HCT116 (cell line): ENCODE results near the gene TBK1. TPM values are rescaled to one million over a fixed set of nuclear protein-coding genes. Genes with fewer than 3 reads are reported as not detected.

Experiments
- ATAC-seq: fragments of 200-7000 bp; cut with Tn5 transposase; 2 replicates; pipeline ENCODE4 v1.9.1; 2020; ENCODE audit warnings: mild to moderate bottlenecking, moderate library complexity
- BruUV-seq: library from RNA; stranded (reverse); fragments of 400-500 nt; replicated peaks from 2 replicates; lab custom pipeline; 2021; lab: Mats Ljungman, UMichigan
- CTCF ChIA-PET: fragments of 300-600 bp; sonication (Branson Sonifier 250); formaldehyde crosslinking; loops from one replicate; lab custom pipeline; 2021; ENCODE audit warnings: antibody characterized with exemption; lab: Charles Lee
- POLR2A ChIA-PET: fragments of 300-600, 350-600 bp; sonication (Branson Sonifier 250); formaldehyde crosslinking; loops from one replicate; lab custom pipeline; 2021; ENCODE audit warnings: antibody characterized with exemption; lab: Charles Lee
- RAD21 ChIA-PET, 2 experiments: fragments of 300-600 bp; sonication (Branson Sonifier 250); formaldehyde crosslinking; loops; one replicate each; lab custom pipeline; 2023; ENCODE audit warnings: low total read pairs in 2 of 2; ENCODE audit not compliant: uncharacterized antibody in 2 of 2, unreplicated experiment in 2 of 2, low non-redundant PET in 1 of 2; lab: Charles Lee
- DNase-seq: peaks from one replicate; pipeline ENCODE4 v3.0.0-alpha.2; 2010; ENCODE audit warnings: low read depth, low spot score
- H2AFZ ChIP-seq: fragments of 200-600 bp; shearing (Covaris generic), sonication (generic); 2 replicates; pipeline ENCODE4 v1.6.1; 2017; ENCODE audit warnings: low read depth, mixed run types, mixed read lengths, antibody characterized with exemption, low read length; ENCODE audit not compliant: poor library complexity, severe bottlenecking
- H3K27ac ChIP-seq: 2 replicates; pipeline ENCODE4 v1.5.1; 2012; ENCODE audit warnings: low read depth, low read length
- H3K27me3 ChIP-seq: fragments of 200-600 bp; sonication (generic); 2 replicates; pipeline ENCODE4 v1.6.1; 2016; ENCODE audit warnings: mixed run types, low read length, mixed read lengths; ENCODE audit not compliant: insufficient read depth
- H3K36me3 ChIP-seq, 2 experiments: fragments of 200-500 bp in 1 of 2; fragments of 200-600 bp in 1 of 2; sonication (Bioruptor generic) in 1 of 2; sonication (generic) in 1 of 2; 2 replicates each; pipeline versions ENCODE4 v1.5.1 to v1.6.1; 2014 to 2016; ENCODE audit warnings: low read length in 2 of 2, inconsistent platforms in 1 of 2, mixed read lengths in 1 of 2, mixed run types in 1 of 2; ENCODE audit not compliant: insufficient read depth in 2 of 2, control insufficient read depth in 1 of 2
- H3K4me1 ChIP-seq, 2 experiments: fragments of 200-600 bp in 1 of 2; sonication (generic) in 1 of 2; 2 replicates each; pipeline versions ENCODE4 v1.5.1 to v1.6.1; 2012 to 2017; ENCODE audit warnings: low read length in 2 of 2, inconsistent platforms in 1 of 2, mild to moderate bottlenecking in 1 of 2, mixed read lengths in 1 of 2, mixed run types in 1 of 2, moderate library complexity in 1 of 2; ENCODE audit not compliant: insufficient read depth in 2 of 2, control insufficient read depth in 1 of 2
- H3K4me2 ChIP-seq: fragments of 200-600 bp; sonication (generic); 2 replicates; pipeline ENCODE4 v1.6.1; 2017; ENCODE audit warnings: mixed run types, low read length, mixed read lengths
- H3K4me3 ChIP-seq, 2 experiments: fragments of 200-600 bp in 1 of 2; sonication (generic) in 1 of 2; replicated peaks in 1 of 2; 2 replicates each; pipeline ENCODE4 v1.5.1; 2011 to 2016; ENCODE audit warnings: low read length in 2 of 2, control low read depth in 1 of 2, low read depth in 1 of 2, mild to moderate bottlenecking in 1 of 2, mixed read lengths in 1 of 2, mixed run types in 1 of 2
- H3K79me2 ChIP-seq: fragments of 200-600 bp; sonication (generic); 2 replicates; pipeline ENCODE4 v1.6.1; 2017; ENCODE audit warnings: mild to moderate bottlenecking, mixed run types, low read length, moderate library complexity, mixed read lengths; ENCODE audit not compliant: insufficient read depth
- H3K9ac ChIP-seq: fragments of 200-600 bp; sonication (generic); 2 replicates; pipeline ENCODE4 v1.6.1; 2016; ENCODE audit warnings: low read length, mixed read lengths
- H3K9me2 ChIP-seq: fragments of 200-600 bp; sonication (generic), shearing (Covaris generic); 2 replicates; pipeline ENCODE4 v1.6.1; 2017; ENCODE audit warnings: mixed run types, mild to moderate bottlenecking, moderate library complexity; ENCODE audit not compliant: insufficient read depth
- H3K9me3 ChIP-seq, 2 experiments: fragments of 200-500 bp in 1 of 2; fragments of 200-600 bp in 1 of 2; sonication (Bioruptor generic) in 1 of 2; sonication (generic) in 1 of 2; 2 replicates each; pipeline ENCODE4 v1.6.1; 2014 to 2017; ENCODE audit warnings: low read length in 2 of 2, mixed read lengths in 2 of 2, inconsistent platforms in 1 of 2, low read depth in 1 of 2, mild to moderate bottlenecking in 1 of 2, mixed run types in 1 of 2, moderate library complexity in 1 of 2; ENCODE audit not compliant: control insufficient read depth in 1 of 2, insufficient read depth in 1 of 2
- H4K20me1 ChIP-seq: fragments of 200-600 bp; sonication (generic), shearing (Covaris generic); 2 replicates; pipeline ENCODE4 v1.6.1; 2017; ENCODE audit warnings: mixed run types, mild to moderate bottlenecking, moderate library complexity; ENCODE audit not compliant: insufficient read depth
- CBX3 ChIP-seq: IDR thresholded peaks from 2 replicates; pipeline ENCODE4 v1.6.1; 2012; ENCODE audit warnings: low read depth
- EGR1 ChIP-seq: IDR thresholded peaks from 2 replicates; pipeline ENCODE4 v1.6.1; 2012; ENCODE audit warnings: low read depth
- EZH2 ChIP-seq: fragments of 200-600 bp; sonication (generic); IDR thresholded peaks from 2 replicates; pipeline ENCODE4 v1.6.1; 2017; ENCODE audit warnings: antibody characterized with exemption, mixed run types
- EZH2phosphoT487 ChIP-seq: fragments of 200-600 bp; IDR thresholded peaks from 2 replicates; pipeline ENCODE4 v1.6.1; 2018; ENCODE audit warnings: antibody characterized with exemption, borderline replicate concordance
- POLR2A ChIP-seq: IDR thresholded peaks from 2 replicates; pipeline ENCODE4 v1.7.0; 2011; ENCODE audit warnings: borderline replicate concordance; ENCODE audit not compliant: insufficient read depth, insufficient read length; ENCODE audit errors: extremely low read depth
- SRF ChIP-seq: IDR thresholded peaks from 2 replicates; pipeline ENCODE4 v1.6.1; 2012; ENCODE audit warnings: low read depth
- ZNF274 ChIP-seq: fragments of 200-500 bp; sonication (Bioruptor generic); IDR thresholded peaks from 2 replicates; pipeline ENCODE4 v1.6.1; 2014; ENCODE audit warnings: mild to moderate bottlenecking, low read depth, low read length, inconsistent platforms
- intact Hi-C: fragments of 100-400 bp; cut with micrococcal nuclease; formaldehyde crosslinking; loops from 2 replicates; pipeline ENCODE4 v1.10.0; 2022
- total RNA-seq: library from RNA; stranded (reverse); gene quantifications from one replicate; pipeline ENCODE4 v1.2.1, GENCODE V29; 2021; ENCODE audit not compliant: unreplicated experiment
- TF ChIP-seq, protein P1 (sequence below): IDR thresholded peaks from 2 replicates; pipeline ENCODE4 v1.6.1; 2012; ENCODE audit warnings: low read depth
- TF ChIP-seq, protein P2 (sequence below): IDR thresholded peaks from 2 replicates; pipeline ENCODE4 v1.6.1; 2011; ENCODE audit warnings: mild to moderate bottlenecking, low read length, moderate library complexity; ENCODE audit not compliant: insufficient replicate concordance; ENCODE audit errors: extremely low read depth
- TF ChIP-seq, protein P3 (sequence below): IDR thresholded peaks from 2 replicates; pipeline ENCODE4 v1.6.1; 2012

TBK1 gene
- total RNA-seq, 1 experiment from 2014 or later: 27.0 TPM

DNA sequence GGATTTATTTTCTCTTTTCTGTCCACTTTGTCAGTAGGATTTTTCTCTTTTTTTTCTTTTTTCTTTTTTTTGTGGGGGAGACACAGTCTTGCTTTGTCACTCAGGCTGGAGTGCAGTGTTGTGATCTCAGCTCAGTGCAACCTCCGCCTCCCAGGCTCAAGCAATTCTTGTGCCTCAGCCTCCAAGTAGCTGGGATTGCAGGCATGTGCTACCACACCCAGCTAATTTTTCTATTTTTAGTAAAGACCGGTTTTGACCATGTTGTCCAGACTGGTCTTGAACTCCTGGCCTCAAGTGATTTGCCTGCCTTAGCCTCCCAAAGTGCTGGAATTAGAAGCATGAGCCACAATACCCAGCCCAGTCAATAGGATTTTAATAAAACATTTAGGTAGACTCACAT is 21.0 kb upstream of the TBK1 start:
- TF ChIP-seq CBX3 (no peak), SRF (no peak), ZNF274 (no peak), EZH2phosphoT487 (no peak), POLR2A (no peak), EGR1 (no peak), EZH2 (no peak)
- TF ChIP-seq, protein P1, sequence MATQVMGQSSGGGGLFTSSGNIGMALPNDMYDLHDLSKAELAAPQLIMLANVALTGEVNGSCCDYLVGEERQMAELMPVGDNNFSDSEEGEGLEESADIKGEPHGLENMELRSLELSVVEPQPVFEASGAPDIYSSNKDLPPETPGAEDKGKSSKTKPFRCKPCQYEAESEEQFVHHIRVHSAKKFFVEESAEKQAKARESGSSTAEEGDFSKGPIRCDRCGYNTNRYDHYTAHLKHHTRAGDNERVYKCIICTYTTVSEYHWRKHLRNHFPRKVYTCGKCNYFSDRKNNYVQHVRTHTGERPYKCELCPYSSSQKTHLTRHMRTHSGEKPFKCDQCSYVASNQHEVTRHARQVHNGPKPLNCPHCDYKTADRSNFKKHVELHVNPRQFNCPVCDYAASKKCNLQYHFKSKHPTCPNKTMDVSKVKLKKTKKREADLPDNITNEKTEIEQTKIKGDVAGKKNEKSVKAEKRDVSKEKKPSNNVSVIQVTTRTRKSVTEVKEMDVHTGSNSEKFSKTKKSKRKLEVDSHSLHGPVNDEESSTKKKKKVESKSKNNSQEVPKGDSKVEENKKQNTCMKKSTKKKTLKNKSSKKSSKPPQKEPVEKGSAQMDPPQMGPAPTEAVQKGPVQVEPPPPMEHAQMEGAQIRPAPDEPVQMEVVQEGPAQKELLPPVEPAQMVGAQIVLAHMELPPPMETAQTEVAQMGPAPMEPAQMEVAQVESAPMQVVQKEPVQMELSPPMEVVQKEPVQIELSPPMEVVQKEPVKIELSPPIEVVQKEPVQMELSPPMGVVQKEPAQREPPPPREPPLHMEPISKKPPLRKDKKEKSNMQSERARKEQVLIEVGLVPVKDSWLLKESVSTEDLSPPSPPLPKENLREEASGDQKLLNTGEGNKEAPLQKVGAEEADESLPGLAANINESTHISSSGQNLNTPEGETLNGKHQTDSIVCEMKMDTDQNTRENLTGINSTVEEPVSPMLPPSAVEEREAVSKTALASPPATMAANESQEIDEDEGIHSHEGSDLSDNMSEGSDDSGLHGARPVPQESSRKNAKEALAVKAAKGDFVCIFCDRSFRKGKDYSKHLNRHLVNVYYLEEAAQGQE: no peak
- TF ChIP-seq, protein P2, sequence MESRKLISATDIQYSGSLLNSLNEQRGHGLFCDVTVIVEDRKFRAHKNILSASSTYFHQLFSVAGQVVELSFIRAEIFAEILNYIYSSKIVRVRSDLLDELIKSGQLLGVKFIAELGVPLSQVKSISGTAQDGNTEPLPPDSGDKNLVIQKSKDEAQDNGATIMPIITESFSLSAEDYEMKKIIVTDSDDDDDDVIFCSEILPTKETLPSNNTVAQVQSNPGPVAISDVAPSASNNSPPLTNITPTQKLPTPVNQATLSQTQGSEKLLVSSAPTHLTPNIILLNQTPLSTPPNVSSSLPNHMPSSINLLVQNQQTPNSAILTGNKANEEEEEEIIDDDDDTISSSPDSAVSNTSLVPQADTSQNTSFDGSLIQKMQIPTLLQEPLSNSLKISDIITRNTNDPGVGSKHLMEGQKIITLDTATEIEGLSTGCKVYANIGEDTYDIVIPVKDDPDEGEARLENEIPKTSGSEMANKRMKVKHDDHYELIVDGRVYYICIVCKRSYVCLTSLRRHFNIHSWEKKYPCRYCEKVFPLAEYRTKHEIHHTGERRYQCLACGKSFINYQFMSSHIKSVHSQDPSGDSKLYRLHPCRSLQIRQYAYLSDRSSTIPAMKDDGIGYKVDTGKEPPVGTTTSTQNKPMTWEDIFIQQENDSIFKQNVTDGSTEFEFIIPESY: no peak
- TF ChIP-seq, protein P3, sequence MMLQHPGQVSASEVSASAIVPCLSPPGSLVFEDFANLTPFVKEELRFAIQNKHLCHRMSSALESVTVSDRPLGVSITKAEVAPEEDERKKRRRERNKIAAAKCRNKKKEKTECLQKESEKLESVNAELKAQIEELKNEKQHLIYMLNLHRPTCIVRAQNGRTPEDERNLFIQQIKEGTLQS: no peak
- Histone ChIP-seq H3K9ac (no peak overlapping the region), H3K4me2 (no peak overlapping the region; the same call in 1 of the 2 replicates), H3K36me3 (peaks cover 65 to 71% of the 10 kb centered on the region in 2 experiments), H3K9me2 (no peaks in the 10 kb centered on the region), H4K20me1 (no peaks in the 10 kb centered on the region), H3K9me3 (no peaks in the 10 kb centered on the region), H3K27ac (no peak overlapping the region), H2AFZ (no peak overlapping the region), H3K4me1 (peaks cover 0 to 8% of the 10 kb centered on the region in 2 experiments; a peak in 1 of 4 replicates), H3K79me2 (peaks cover 33% of the 10 kb centered on the region; the same call in 1 of the 2 replicates), H3K27me3 (no peaks in the 10 kb centered on the region), H3K4me3 (no peak overlapping the region)
- CTCF ChIA-PET: no interaction called here
- no TSS peak for BruUV-seq
- DNase-seq (no peak), ATAC-seq (no peak)
- POLR2A ChIA-PET: no interaction called here
- RAD21 ChIA-PET: no interaction called here
- intact Hi-C loops: loop anchor here (5.0 kb wide), 1 partner anchor 266 kb away; no protein-coding TSS in a partner anchor
